SK-N-SH treated with all-trans-retinoic acid at 6 μM for 48 hours (cell line): Measurements from ENCODE around the gene KREMEN1.

Experiments
- ATAC-seq: fragments of 200-7000 bp; cut with Tn5 transposase; 3 replicates; pipeline ENCODE4 v1.9.1; 2020; ENCODE audit warnings: mild to moderate bottlenecking, moderate library complexity
- ARNTL ChIP-seq: fragments of 450-650 bp; formaldehyde crosslinking; IDR thresholded peaks from 2 replicates; pipeline ENCODE4 v1.5.0; 2020; ENCODE audit warnings: low read depth, mild to moderate bottlenecking, moderate library complexity, borderline replicate concordance
- BACH2 ChIP-seq: fragments of 250-450 bp; sonication (Bioruptor Pico); IDR thresholded peaks from 2 replicates; pipeline ENCODE4 v1.9.0; 2021; ENCODE audit warnings: mild to moderate bottlenecking, borderline replicate concordance
- CSDC2 ChIP-seq: fragments of 250-450 bp; sonication (Bioruptor Pico); IDR thresholded peaks from 2 replicates; pipeline ENCODE4 v1.5.0; 2020; ENCODE audit warnings: mild to moderate bottlenecking, moderate library complexity
- ESRRG ChIP-seq: fragments of 250-450 bp; sonication (Bioruptor Pico); IDR thresholded peaks from 2 replicates; pipeline ENCODE4 v1.6.1; 2021; ENCODE audit warnings: mild to moderate bottlenecking
- GLIS3 ChIP-seq: fragments of 250-450 bp; sonication (Bioruptor Pico); IDR thresholded peaks from 2 replicates; pipeline ENCODE4 v1.5.0; 2020; ENCODE audit warnings: mild to moderate bottlenecking, moderate library complexity
- ISL1 ChIP-seq: fragments of 250-450 bp; sonication (Bioruptor Pico); IDR thresholded peaks from 2 replicates; pipeline ENCODE4 v2.1.2; 2022; ENCODE audit warnings: mild to moderate bottlenecking, moderate library complexity
- OSR1 ChIP-seq: fragments of 250-450 bp; sonication (Bioruptor Pico); IDR thresholded peaks from 2 replicates; pipeline ENCODE4 v1.8.0; 2022; ENCODE audit warnings: moderate library complexity, mild to moderate bottlenecking, inconsistent platforms
- PPARA ChIP-seq: fragments of 250-450 bp; sonication (Bioruptor Pico); IDR thresholded peaks from 2 replicates; pipeline ENCODE4 v1.5.0; 2020; ENCODE audit warnings: mild to moderate bottlenecking, borderline replicate concordance
- SNAI2 ChIP-seq: fragments of 250-450 bp; sonication (Bioruptor Pico); IDR thresholded peaks from 2 replicates; pipeline ENCODE4 v1.5.0; 2020; ENCODE audit warnings: mild to moderate bottlenecking, moderate library complexity
- TCF4 ChIP-seq: fragments of 250-450 bp; sonication (Bioruptor Pico); IDR thresholded peaks from 2 replicates; pipeline ENCODE4 v1.8.0; 2021; ENCODE audit warnings: mild to moderate bottlenecking, moderate library complexity, borderline replicate concordance
- TOX ChIP-seq: fragments of 250-450 bp; sonication (Bioruptor Pico); IDR thresholded peaks from 2 replicates; pipeline ENCODE4 v1.8.0; 2021; ENCODE audit warnings: mild to moderate bottlenecking, moderate library complexity, borderline replicate concordance
- ZC3H10 ChIP-seq: fragments of 250-450 bp; sonication (Bioruptor Pico); IDR thresholded peaks from 2 replicates; pipeline ENCODE4 v1.5.1; 2021; ENCODE audit warnings: mild to moderate bottlenecking, moderate library complexity
- ZFP3 ChIP-seq: fragments of 250-450 bp; sonication (Bioruptor Pico); IDR thresholded peaks from 2 replicates; pipeline ENCODE4 v1.5.0; 2020; ENCODE audit warnings: mild to moderate bottlenecking, moderate library complexity
- ZFP30 ChIP-seq: fragments of 450-650 bp; formaldehyde crosslinking; IDR thresholded peaks from 2 replicates; pipeline ENCODE4 v1.5.0; 2022; ENCODE audit warnings: mild to moderate bottlenecking, moderate library complexity
- ZNF565 ChIP-seq: fragments of 450-650 bp; formaldehyde crosslinking; conservative IDR thresholded peaks from 2 replicates; pipeline ENCODE4 v1.5.0; 2020; ENCODE audit warnings: low read depth, mild to moderate bottlenecking, moderate library complexity
- ZNF70 ChIP-seq: fragments of 450-650 bp; formaldehyde crosslinking; IDR thresholded peaks from 2 replicates; pipeline ENCODE4 v1.5.0; 2020; ENCODE audit warnings: mild to moderate bottlenecking, moderate library complexity
- ZNF8 ChIP-seq: fragments of 450-650 bp; formaldehyde crosslinking; IDR thresholded peaks from 2 replicates; pipeline ENCODE4 v1.5.0; 2020; ENCODE audit warnings: mild to moderate bottlenecking, moderate library complexity
- TF ChIP-seq, protein P1 (sequence below): fragments of 250-450 bp; sonication (Bioruptor Pico); IDR thresholded peaks from 2 replicates; pipeline ENCODE4 v1.5.0; 2020; ENCODE audit warnings: mild to moderate bottlenecking, moderate library complexity
- TF ChIP-seq, protein P2 (sequence below): fragments of 250-450 bp; sonication (Bioruptor Pico); IDR thresholded peaks from 2 replicates; pipeline ENCODE4 v1.5.1; 2021; ENCODE audit warnings: mild to moderate bottlenecking, moderate library complexity
- TF ChIP-seq, protein P3 (sequence below): fragments of 250-450 bp; sonication (Bioruptor Pico); IDR thresholded peaks from 2 replicates; pipeline ENCODE4 v1.5.1; 2020; ENCODE audit warnings: low read depth, mild to moderate bottlenecking, moderate library complexity
- TF ChIP-seq, protein P4 (sequence below): fragments of 250-450 bp; sonication (Bioruptor Pico); IDR thresholded peaks from 2 replicates; pipeline ENCODE4 v1.8.0; 2020; ENCODE audit warnings: mild to moderate bottlenecking, moderate library complexity, borderline replicate concordance
- TF ChIP-seq, protein P5 (sequence below): fragments of 250-450 bp; sonication (Bioruptor Pico); IDR thresholded peaks from 2 replicates; pipeline ENCODE4 v1.8.0; 2021; ENCODE audit warnings: low read depth, mild to moderate bottlenecking, moderate library complexity, borderline replicate concordance

Gene KREMEN1

DNA sequence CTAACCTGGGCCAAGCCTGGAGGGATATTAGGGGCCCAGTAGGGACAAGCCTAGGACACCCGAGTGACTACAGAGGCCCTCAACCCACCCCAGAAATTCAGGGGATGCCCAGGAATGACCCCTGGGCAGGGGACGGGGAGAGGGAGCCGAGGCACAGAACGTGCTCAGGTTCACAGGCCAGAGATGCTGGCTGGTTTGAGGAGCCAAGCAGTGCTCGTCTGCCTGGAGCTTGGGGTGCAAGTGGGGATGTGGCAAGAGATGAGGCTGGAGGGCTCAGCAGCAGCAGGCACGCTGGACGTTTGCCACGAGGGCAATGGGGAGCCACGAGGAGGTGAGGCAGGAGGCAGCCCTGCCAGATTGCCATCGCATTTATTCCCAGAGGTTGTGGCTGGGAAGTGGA lies 98.9 kb downstream of the KREMEN1 start:
- no peak for ATAC-seq
- no peak for TF ChIP-seq GLIS3 (CRISPR knock-in tag)
- TF ChIP-seq OSR1 (CRISPR knock-in tag): no peak
- no peak for TF ChIP-seq ZFP3
- no peak for TF ChIP-seq ZNF565 (CRISPR knock-in tag)
- TF ChIP-seq SNAI2 (CRISPR knock-in tag): no peak
- no peak for TF ChIP-seq BACH2 (CRISPR knock-in tag)
- TF ChIP-seq ZNF70: no peak
- no peak for TF ChIP-seq TCF4
- TF ChIP-seq TOX (CRISPR knock-in tag): no peak
- no peak for TF ChIP-seq CSDC2
- TF ChIP-seq ZNF8 (CRISPR knock-in tag): no peak
- TF ChIP-seq PPARA (CRISPR knock-in tag): no peak
- no peak for TF ChIP-seq ESRRG (CRISPR knock-in tag)
- no peak for TF ChIP-seq ZC3H10 (CRISPR knock-in tag)
- TF ChIP-seq, protein P1, sequence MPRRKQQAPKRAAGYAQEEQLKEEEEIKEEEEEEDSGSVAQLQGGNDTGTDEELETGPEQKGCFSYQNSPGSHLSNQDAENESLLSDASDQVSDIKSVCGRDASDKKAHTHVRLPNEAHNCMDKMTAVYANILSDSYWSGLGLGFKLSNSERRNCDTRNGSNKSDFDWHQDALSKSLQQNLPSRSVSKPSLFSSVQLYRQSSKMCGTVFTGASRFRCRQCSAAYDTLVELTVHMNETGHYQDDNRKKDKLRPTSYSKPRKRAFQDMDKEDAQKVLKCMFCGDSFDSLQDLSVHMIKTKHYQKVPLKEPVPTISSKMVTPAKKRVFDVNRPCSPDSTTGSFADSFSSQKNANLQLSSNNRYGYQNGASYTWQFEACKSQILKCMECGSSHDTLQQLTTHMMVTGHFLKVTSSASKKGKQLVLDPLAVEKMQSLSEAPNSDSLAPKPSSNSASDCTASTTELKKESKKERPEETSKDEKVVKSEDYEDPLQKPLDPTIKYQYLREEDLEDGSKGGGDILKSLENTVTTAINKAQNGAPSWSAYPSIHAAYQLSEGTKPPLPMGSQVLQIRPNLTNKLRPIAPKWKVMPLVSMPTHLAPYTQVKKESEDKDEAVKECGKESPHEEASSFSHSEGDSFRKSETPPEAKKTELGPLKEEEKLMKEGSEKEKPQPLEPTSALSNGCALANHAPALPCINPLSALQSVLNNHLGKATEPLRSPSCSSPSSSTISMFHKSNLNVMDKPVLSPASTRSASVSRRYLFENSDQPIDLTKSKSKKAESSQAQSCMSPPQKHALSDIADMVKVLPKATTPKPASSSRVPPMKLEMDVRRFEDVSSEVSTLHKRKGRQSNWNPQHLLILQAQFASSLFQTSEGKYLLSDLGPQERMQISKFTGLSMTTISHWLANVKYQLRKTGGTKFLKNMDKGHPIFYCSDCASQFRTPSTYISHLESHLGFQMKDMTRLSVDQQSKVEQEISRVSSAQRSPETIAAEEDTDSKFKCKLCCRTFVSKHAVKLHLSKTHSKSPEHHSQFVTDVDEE (CRISPR knock-in tag): no peak
- no peak for TF ChIP-seq ISL1 (CRISPR knock-in tag)
- TF ChIP-seq, protein P2, sequence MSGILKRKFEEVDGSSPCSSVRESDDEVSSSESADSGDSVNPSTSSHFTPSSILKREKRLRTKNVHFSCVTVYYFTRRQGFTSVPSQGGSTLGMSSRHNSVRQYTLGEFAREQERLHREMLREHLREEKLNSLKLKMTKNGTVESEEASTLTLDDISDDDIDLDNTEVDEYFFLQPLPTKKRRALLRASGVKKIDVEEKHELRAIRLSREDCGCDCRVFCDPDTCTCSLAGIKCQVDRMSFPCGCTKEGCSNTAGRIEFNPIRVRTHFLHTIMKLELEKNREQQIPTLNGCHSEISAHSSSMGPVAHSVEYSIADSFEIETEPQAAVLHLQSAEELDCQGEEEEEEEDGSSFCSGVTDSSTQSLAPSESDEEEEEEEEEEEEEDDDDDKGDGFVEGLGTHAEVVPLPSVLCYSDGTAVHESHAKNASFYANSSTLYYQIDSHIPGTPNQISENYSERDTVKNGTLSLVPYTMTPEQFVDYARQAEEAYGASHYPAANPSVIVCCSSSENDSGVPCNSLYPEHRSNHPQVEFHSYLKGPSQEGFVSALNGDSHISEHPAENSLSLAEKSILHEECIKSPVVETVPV: no peak
- no peak for TF ChIP-seq ZFP30 (CRISPR knock-in tag)
- TF ChIP-seq, protein P3, sequence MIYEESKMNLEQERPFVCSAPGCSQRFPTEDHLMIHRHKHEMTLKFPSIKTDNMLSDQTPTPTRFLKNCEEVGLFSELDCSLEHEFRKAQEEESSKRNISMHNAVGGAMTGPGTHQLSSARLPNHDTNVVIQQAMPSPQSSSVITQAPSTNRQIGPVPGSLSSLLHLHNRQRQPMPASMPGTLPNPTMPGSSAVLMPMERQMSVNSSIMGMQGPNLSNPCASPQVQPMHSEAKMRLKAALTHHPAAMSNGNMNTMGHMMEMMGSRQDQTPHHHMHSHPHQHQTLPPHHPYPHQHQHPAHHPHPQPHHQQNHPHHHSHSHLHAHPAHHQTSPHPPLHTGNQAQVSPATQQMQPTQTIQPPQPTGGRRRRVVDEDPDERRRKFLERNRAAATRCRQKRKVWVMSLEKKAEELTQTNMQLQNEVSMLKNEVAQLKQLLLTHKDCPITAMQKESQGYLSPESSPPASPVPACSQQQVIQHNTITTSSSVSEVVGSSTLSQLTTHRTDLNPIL: no peak
- TF ChIP-seq, all 23 proteins: peak for 0

DNA sequence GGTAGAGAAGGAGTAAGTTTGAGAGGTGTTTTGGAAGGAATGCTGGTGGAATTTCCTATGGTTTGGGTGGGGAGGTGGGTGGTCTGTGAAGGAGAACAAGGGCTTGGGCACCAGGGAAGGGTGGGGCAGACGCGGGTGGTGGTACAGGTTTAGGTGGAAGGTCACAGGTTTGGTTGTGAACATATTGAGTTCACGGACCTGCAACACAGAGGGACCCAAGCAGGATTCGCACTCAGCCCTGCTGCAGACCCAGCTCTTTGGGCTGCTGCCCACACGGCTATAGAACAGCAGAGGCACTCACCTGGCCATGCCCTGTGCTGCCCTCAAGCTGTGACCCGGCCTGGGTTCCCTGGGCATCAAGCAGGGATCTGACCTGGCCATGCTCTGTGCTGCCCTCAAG lies 99.4 kb downstream of the KREMEN1 start:
- TF ChIP-seq ARNTL (CRISPR knock-in tag): no peak
- TF ChIP-seq, protein P4, sequence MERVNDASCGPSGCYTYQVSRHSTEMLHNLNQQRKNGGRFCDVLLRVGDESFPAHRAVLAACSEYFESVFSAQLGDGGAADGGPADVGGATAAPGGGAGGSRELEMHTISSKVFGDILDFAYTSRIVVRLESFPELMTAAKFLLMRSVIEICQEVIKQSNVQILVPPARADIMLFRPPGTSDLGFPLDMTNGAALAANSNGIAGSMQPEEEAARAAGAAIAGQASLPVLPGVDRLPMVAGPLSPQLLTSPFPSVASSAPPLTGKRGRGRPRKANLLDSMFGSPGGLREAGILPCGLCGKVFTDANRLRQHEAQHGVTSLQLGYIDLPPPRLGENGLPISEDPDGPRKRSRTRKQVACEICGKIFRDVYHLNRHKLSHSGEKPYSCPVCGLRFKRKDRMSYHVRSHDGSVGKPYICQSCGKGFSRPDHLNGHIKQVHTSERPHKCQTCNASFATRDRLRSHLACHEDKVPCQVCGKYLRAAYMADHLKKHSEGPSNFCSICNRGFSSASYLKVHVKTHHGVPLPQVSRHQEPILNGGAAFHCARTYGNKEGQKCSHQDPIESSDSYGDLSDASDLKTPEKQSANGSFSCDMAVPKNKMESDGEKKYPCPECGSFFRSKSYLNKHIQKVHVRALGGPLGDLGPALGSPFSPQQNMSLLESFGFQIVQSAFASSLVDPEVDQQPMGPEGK (CRISPR knock-in tag): no peak
- TF ChIP-seq, protein P5, sequence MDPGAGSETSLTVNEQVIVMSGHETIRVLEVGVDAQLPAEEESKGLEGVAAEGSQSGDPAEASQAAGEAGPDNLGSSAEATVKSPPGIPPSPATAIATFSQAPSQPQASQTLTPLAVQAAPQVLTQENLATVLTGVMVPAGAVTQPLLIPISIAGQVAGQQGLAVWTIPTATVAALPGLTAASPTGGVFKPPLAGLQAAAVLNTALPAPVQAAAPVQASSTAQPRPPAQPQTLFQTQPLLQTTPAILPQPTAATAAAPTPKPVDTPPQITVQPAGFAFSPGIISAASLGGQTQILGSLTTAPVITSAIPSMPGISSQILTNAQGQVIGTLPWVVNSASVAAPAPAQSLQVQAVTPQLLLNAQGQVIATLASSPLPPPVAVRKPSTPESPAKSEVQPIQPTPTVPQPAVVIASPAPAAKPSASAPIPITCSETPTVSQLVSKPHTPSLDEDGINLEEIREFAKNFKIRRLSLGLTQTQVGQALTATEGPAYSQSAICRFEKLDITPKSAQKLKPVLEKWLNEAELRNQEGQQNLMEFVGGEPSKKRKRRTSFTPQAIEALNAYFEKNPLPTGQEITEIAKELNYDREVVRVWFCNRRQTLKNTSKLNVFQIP (CRISPR knock-in tag): no peak
- TF ChIP-seq, protein P2: no peak
- TF ChIP-seq TCF4: no peak
- no peak for TF ChIP-seq ZNF8 (CRISPR knock-in tag)
- TF ChIP-seq ZNF70: no peak
- ATAC-seq: no peak
